Islet of Langerhans (tissue), 1 donor: Measurements from ENCODE around the gene PDIA5.

ENCODE experiments used
- FAIRE-seq: peaks from one replicate; lab custom pipeline; 2011; peaks lifted over from hg19 to GRCh38; lab: Jason Lieb, UNC

PDIA5 gene

DNA sequence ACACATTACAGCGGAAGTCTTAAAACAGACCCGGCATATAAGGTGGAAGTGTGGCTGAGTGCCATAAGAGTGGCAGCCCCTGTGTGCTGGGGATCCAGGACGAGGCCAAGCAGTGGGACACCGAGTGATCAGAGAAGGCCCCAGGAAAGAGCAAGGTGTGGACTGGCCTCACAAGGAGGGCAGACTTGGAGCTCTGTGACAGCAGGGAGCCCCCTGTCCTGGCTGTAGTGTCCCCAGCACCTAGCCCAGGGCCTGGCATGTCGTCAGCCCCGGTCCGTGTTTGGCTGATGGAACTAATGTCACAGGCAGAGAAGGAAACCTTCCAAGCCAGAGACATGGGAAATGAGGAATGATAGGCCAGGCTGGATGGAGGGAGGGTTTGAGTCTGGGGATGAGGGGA, 4.8 kb downstream of the PDIA5 start:
- FAIRE-seq, result no peak

- FAIRE-seq, result no peak
Observed at GRCh38 chr3:123072152-123072551, 5.3 kb downstream of the PDIA5 start.

DNA sequence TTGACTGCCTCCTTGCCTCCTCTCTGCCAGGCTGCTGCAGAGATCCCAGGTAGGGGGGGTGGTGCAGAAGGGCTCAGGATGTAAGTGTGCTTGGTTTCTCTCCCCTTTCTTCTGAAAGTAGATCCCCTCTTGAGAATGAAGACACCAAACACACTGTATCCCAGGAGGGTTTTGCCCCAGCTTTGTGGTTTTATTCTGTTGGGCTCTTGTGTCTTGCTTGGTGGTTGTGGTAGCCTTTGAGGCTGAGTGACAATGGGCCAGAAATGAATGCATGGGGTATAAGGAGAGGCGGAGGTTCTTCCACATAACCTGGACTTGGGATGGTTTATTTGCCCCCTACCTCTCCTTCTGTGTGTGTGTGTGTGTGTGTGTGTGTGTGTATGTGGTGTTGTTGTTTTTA, 5.7 kb downstream of the PDIA5 start:
- no peak for FAIRE-seq

- no peak for FAIRE-seq
Observed at GRCh38 chr3:123075359-123075758, 8.5 kb downstream of the PDIA5 start.

DNA sequence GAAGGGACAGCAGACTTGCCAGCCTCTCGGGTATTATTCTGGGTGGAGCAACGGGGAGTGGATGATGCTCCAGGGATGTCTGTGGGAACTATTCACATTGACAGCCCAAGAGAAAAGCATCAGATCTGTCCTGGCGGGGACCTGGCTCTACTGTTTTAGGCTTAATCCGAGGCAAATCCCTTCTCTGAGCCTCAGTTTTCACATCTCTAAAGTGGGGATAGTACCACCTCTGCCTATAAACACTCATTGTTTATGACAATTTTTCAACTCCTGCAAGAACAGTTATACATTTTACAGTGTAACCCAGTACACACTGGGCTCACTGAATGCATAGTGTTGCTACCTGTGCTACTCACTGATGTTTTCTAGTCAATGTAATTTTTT, 9.3 kb downstream of the PDIA5 start:
- FAIRE-seq, result no peak

- FAIRE-seq, result no peak
Observed at GRCh38 chr3:123076496-123077418, 9.9 kb downstream of the PDIA5 start.

DNA sequence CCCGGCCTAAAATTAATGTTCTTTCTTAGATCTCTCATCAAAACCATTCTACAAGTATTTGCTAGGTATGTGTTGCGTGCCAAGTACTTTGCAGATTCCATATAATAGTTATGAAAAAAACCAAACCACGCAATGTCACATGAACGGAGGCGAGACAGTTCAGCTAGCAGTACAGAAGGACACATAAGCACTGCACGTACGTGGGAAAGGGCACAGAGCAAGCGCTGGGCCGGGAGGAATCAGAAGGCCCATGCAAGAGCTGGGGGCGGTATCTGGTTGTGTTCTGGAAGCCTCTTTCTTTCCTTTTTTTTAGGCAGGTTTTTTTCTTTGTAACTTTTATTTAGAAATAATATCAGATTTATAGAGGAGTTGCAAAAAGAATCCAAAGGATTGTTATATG, 11.3 kb downstream of the PDIA5 start:
- FAIRE-seq, result no peak

DNA sequence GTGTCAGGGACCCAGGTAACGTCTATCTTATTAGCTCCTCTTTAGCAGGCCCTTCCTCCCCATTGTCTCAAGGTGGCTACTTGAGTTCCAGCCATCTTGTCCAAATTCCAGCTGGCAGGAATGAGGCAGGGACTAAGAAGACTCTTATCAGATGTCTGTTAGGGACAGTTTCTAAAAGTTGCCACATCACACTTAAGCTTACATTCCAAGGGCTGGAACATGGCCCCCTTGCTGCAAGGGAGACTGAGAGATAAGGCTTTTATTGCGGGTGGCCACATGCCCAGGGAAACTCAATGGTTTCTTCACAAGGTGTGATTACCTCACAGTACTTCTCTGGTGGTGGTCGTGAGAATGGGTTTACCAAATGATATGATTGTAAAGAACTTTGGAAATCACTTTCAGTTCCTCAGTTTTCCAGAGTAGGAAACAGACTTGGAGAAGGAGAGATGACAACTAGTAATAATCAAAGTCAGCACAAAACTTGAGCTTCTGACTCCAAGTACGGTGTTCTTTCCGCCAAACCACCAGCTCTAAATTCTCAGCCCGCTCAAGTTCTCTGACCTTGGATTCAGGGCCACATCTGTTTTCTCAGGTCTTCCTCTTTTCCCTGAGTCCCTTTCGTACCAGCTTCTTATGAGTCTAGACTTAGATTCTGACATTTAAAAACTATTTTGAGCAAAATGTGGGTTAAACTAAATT, 14.2 kb downstream of the PDIA5 start:
- no peak for FAIRE-seq

DNA sequence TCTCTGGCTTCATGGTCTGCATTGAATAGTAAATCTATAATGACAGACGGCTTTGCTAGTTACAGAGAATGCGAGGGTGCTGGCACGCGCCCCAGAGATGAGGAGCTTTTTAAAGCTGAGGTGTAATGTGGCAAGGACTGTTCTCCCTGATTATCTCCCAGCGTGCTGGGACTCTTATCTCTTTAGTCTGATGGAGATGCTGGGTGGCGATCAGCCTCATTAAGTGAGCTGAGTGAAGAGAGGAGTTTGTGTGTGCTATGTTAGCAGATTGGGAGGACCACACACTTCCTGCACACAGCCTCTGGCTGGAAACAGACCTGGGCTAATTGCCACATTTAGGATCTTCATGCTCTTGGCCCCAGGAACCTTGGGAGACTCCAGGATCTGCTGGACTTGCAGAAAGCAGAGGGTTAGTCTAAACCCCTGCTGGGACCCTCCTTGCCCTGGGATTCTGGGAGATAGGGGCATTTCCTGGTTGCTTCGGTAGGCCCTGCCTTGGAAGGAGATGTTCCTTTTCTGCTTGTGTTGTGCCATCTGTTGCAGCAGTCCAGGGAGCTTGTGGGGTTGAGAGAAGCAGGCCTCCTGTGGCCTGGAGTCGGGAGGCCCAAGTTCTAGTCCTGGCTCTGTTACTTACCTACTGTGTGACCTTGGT, 15.0 kb downstream of the PDIA5 start:
- FAIRE-seq, result no peak

DNA sequence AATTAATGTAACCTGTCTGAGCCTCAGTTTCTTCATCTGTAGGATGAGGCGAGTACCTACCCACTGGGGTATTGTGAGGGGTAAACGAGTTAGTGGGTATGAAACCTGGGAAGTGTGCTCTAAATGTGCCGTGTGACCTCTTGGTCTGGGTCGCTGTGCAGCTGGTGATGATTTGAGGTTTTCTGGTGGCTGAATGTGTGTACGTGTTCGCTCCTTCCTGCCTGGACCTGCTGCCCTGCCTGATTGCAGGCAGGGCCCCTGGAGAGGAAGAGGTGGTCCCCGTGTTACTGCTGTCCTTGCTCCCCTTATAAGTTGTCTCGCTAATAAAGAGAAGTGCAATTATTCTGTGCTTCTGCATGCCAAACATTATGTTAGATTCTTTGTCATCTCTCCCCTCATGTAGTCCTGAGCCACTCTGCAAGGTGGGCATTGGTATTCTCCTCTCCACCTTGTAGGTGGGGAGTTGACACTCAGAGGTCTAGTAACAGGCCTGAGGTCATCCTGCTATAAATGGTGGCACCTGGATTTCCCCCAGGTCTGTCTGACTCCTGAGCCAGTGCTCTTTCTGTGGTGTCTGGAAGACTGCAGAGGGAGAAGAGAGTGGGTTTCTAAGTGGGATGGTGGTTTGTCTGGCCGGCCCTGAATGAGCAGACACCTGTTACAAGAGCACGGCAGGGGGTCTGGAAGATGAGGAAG, 15.7 kb downstream of the PDIA5 start:
- no peak for FAIRE-seq

DNA sequence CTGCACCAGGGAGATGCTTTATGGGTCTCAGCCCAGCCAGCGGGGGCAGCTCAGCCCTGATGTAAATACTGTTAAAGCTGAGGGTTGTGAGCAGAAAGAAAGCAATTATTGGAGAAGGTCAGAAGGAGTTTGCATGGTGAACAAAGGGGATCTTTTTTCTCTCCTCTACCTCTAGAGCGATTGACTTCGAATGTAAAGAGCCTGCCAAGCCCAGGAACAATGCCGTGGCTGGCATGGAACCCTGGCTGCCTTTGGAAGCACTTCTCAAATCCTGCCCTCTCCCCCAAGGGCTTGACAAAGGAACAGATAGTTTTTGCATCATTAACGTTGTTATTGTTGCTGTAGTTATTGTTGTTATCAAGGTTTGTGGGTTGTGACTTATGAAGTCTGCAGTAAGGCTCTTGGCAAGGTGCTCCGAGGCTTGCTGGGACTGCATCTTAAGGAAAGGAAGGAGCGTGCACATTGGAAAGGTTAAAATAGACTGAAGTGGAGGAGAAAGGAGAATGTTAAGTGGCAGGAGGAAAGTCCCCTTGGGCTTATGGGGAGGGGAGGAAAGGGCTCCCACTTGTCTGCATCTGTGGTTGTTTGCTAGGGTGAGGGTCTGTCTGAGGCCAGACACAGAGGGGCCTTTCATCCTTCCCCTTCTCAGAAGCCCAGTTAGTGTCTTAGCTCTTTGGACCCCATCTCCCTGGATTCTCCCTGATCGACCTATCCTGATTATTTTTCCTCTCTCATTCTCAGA, 16.7 kb downstream of the PDIA5 start:
- FAIRE-seq, result no peak

- no peak for FAIRE-seq
Observed at GRCh38 chr3:123084192-123084591, 17.4 kb downstream of the PDIA5 start.

DNA sequence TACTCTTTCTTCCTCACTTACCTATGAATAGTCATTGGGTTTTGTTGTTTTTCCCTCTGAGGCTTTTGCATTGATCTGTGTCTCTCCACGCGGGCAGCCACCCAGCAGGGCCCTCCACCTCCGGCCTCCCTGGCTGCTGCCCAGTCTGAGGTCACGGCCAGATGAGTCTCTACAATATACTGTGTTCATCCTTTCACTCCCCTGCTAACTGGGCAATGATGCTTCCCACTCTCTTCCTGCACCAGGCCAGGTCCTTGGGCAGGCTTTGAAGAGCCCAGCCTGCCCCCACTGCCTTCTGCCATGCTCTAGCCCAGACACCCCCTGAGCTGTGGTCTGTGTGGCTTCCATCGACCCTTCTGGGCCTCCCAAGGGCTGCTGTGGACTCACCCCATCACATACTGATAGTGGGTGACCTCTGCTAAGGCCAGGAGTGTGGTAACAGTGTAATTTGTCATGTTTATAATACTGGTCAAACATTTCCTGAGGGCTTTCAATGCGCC, 18.0 kb downstream of the PDIA5 start:
- FAIRE-seq, result no peak

GRCh38 chr3:123085293-123085931, 18.6 kb downstream of the PDIA5 start:
- FAIRE-seq, result no peak

GRCh38 chr3:123085932-123086627, 19.3 kb downstream of the PDIA5 start:
- no peak for FAIRE-seq

DNA sequence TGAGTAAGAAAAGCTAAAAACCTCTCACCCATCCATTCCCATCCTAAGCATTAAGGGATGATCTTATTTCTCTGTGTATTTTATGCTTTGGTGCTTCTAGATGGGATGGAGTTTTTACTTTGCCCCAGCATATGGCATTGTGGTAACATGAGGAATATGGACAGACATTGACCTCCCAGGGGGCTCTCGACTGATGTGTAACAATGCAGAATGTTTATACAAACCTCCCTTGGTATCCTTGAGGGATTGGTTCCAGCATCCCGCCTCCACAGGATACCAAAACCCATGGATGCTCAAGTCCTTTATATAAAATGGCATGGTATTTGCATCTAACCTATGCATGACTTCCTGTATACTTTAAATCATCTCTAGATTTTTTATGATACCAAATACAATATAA, 21.6 kb downstream of the PDIA5 start:
- FAIRE-seq, result no peak

DNA sequence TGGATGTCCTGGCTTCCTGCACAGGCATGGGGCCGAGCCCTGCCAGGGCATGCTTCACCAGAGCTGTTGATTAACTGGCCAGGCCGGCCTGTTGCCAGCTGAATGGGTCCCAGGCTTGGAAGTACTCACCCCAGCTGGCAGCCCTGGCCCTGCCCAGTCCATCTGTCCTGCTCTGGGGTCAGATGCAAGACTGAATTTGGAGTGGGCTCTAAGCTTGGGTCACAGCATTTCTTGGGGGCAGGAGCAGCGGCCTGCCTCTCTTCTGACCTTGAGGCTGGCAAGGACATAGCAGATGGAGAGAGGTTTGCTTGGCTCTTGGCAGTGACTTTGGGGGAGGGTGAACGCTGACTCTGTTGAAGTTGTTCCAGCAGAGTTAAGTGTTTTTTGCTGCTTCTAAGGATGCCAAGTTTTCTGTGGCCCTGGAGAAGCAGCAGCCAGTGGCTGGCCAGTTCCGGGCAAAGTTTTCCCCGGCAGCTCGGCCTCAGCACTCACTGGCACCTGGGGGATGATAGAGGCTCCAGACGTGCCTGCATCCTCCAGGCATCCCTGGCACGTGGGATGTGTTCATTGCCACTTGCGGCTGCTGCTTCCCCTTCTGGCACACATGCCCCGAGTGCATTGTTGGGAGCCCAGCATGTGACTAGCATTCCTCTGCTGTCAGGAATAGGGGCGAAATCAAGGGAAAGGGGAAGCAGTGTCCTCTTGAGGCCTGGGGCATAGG, 22.9 kb downstream of the PDIA5 start:
- no peak for FAIRE-seq

- FAIRE-seq, result no peak
Observed at GRCh38 chr3:123090728-123091531, 24.1 kb downstream of the PDIA5 start.

DNA sequence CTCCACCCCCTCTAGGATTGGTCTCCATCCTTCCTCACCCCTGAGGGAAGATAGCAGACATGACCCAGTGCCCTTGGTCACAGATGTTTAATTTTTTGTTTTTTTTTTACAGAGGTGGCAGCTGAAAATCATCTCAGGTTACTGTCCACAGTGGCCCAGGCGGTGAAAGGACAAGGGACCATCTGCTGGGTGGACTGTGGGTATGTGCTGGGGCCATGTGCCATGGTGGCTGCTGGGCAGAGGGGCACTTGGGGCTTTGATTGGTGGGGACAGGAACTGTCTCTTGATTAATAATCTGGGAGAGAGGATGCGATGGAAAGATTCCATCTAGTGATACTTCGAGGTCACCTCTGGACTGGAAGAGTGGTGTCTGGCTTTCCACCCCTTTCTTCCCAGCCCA, 25.4 kb downstream of the PDIA5 start:
- FAIRE-seq, result no peak
